Glomerular visceral epithelial cell (primary cell): Measurements from ENCODE around the gene ATE1.
"Not testable (repeated sequence)": the region's sequence is repeated elsewhere in the genome, so short reads cannot be mapped to it uniquely, and the experiment has no call there.

Source experiments
- DNase-seq: peaks from one replicate; pipeline ENCODE4 v3.0.0-alpha.2; 2016; ENCODE audit errors: extremely low spot score

The ATE1 gene

GRCh38 chr10:121791761-121792160 lies 136.1 kb downstream of the ATE1 start:
- no peak for DNase-seq

- DNase-seq: no peak
Observed at GRCh38 chr10:121788717-121789116, 139.1 kb downstream of the ATE1 start.

- DNase-seq: peak; percentile 5
Observed at GRCh38 chr10:121788115-121788514, 139.7 kb downstream of the ATE1 start.

GRCh38 chr10:121787169-121787568 lies 140.7 kb downstream of the ATE1 start:
- no peak for DNase-seq

- no peak for DNase-seq
Observed at GRCh38 chr10:121783782-121784372, 144.0 kb downstream of the ATE1 start.

GRCh38 chr10:121781101-121781500 lies 146.7 kb downstream of the ATE1 start:
- DNase-seq: peak; percentile 5

GRCh38 chr10:121774813-121775212 lies 153.0 kb downstream of the ATE1 start:
- no peak for DNase-seq

GRCh38 chr10:121774404-121774803 lies 153.4 kb downstream of the ATE1 start:
- no peak for DNase-seq

- DNase-seq: no peak
Observed at GRCh38 chr10:121772884-121773283, 154.9 kb downstream of the ATE1 start.

- no peak for DNase-seq
Observed at GRCh38 chr10:121772406-121772805, 155.4 kb downstream of the ATE1 start.

- no peak for DNase-seq
Observed at GRCh38 chr10:121771966-121772365, 155.9 kb downstream of the ATE1 start.

- DNase-seq: no peak
Observed at GRCh38 chr10:121766426-121766825, 161.4 kb downstream of the ATE1 start.

- DNase-seq: no peak
Observed at GRCh38 chr10:121765204-121765603, 162.6 kb downstream of the ATE1 start.

GRCh38 chr10:121764233-121764942 lies 163.4 kb downstream of the ATE1 start:
- no peak for DNase-seq

- DNase-seq: not testable (repeated sequence)
Observed at GRCh38 chr10:121757241-121757640, 170.6 kb downstream of the ATE1 start.

- DNase-seq: not testable (repeated sequence)
Observed at GRCh38 chr10:121755496-121755895, 172.3 kb downstream of the ATE1 start.

- no peak for DNase-seq
Observed at GRCh38 chr10:121754666-121755065, 173.2 kb downstream of the ATE1 start.

- DNase-seq: peak; percentile 36
Observed at GRCh38 chr10:121753726-121754476, 173.9 kb downstream of the ATE1 start.

- no peak for DNase-seq
Observed at GRCh38 chr10:121751191-121751760, 176.6 kb downstream of the ATE1 start.

GRCh38 chr10:121747163-121747775 lies 180.6 kb downstream of the ATE1 start:
- DNase-seq: no peak

- DNase-seq: no peak
Observed at GRCh38 chr10:121741248-121741792, 186.5 kb downstream of the ATE1 start.

- DNase-seq: no peak
Observed at GRCh38 chr10:121740069-121740468, 187.8 kb downstream of the ATE1 start.
